ENCODE data around the gene NDUFS5. TPM values are rescaled to one million over a fixed set of nuclear protein-coding genes. Genes with fewer than 3 reads are reported as not detected.
"Not testable (repeated sequence)": the region's sequence is repeated elsewhere in the genome, so short reads cannot be mapped to it uniquely, and the experiment has no call there.

NDUFS5 gene
- total RNA-seq, 2 experiments from 2014 or later = 125 to 148 TPM

DNA sequence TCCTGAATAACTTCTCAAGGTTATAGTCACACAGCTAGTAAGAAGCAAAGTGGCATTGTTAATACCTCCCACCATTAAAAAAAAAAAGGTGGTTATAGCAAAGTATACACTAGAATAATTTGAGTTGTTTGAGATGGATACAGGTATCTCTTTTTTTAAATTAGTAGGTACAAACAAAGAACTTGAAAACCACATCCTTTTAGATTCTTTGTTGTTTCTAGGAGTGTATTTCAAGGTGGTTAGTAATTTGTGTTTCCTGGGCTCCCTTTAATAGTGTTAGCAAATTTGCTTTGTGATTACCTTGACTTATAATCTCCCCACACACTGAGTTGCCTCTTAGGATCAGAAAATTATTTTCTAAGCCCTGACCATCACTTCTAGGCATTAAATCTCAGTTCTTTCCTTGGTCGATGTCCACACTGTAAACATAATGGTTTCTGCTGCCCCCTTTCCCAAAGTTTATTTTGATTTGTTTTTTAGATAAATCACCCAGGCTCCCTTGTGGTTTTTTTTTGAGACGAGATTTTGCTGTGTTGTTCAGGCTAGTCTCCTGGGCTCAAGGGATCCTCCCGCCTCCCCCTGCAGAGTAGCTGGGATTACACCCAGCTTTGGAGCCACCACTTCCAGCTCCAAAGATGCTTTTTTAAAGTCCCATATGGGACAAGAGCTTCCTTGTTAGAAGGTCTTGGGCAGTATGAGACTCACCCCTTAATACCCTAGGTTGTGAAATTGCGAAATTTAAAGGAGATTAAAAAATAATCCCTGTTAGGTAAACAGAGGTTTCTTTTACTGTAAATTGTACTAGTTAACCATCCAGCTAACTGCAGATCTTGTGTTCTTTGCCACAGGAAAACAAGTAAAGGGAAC, 28.9 kb upstream of the NDUFS5 start:
- H3K9me3 Mint-ChIP-seq = no peaks in the 10 kb centered on the region
- ChIA-PET CTCF (interaction anchor here (1.1 to 1.4 kb wide), 2 partner anchors 29 to 62 kb away, joined by 3 to 5 read pairs; partner anchors contain the start of gene NDUFS5), POLR2A (no interaction called here)
- no peak for DNase-seq
- peaks cover 73% of the 10 kb centered on the region for H3K36me3 Mint-ChIP-seq (ENCODE audit: low read depth)
- peak overlapping the region; percentile 66 for H3K4me3 Mint-ChIP-seq
- no peaks in the 10 kb centered on the region for H3K27me3 Mint-ChIP-seq
- peaks cover 73% of the 10 kb centered on the region for H3K4me1 Mint-ChIP-seq
- H3K27ac Mint-ChIP-seq = peak overlapping the region; percentile 88

DNA sequence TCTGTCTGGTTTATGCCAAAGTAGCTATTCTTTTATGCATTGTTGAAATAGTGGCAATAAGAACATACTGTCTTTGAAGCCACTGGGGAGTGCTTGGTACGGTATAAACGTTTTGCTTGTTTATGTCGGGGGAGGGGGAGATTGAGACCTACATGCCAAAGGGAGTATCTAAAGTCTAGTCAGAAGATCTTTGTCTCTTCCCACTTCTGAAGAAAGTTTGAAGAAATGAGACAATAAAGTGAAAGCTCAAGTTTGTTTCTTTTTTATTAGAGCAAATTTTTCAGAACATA, 28.3 kb upstream of the NDUFS5 start:
- Mint-ChIP-seq H3K36me3 (ENCODE audit: low read depth) (peaks cover 71% of the 10 kb centered on the region), H3K9me3 (no peaks in the 10 kb centered on the region), H3K27ac (peak overlapping the region; percentile 88), H3K4me1 (peaks cover 71% of the 10 kb centered on the region), H3K4me3 (peak overlapping the region; percentile 66), H3K27me3 (no peaks in the 10 kb centered on the region)
- CTCF ChIA-PET = interaction anchor here (1.1 to 1.4 kb wide), 2 partner anchors 28 to 62 kb away, joined by 3 to 5 read pairs; partner anchors contain the start of gene NDUFS5
- POLR2A ChIA-PET = no interaction called here
- no peak for DNase-seq

DNA sequence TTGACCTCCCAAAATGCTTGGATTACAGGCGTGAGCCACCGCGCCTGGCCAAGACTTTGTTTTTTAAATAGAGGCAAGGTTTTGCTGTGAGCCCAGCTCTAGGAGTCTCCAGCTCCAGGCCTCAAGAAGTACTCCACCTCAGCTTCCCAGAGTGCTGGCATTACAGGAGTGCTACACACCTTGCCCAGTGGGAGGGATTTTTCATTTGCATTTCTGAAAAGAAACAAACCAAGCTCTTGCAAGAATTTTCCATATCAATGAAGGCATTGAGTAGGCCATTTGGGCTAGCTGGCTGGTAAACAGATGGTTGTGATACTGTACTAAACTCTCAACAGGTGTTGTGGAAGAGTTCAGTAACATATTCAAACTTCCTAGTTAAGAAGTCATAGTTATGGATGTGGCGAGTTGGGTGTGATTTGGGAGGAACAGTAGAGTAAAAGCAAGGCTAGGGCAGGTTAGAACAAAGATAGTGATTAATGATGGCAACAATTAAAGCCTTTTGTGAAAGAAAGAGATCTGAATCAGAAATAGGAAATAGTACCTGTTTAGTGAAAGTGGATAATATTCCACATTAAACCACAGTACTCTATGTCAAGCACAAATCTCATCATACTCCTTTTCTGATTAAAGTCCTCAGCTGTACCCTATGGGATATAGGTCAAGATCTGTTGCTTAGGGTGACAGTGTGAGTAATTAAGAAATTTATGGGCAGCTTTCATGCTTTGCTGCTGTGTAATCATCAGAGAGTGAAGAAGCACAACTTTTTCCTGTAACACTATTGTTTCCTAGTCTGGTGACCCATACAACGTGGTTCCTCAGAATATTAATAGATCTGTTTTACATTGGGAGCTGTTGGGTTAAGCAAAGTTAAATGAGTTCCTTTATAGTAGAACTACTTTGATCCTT, 24.4 kb upstream of the NDUFS5 start:
- no peak for DNase-seq
- H3K36me3 Mint-ChIP-seq (ENCODE audit: low read depth) = peaks cover 66% of the 10 kb centered on the region
- no peaks in the 10 kb centered on the region for H3K27me3 Mint-ChIP-seq
- ChIA-PET CTCF (interaction anchor here (0.6 kb wide), 2 partner anchors 106 to 138 kb away, joined by 3 to 5 read pairs; no protein-coding TSS in a partner anchor), POLR2A (no interaction called here)
- H3K9me3 Mint-ChIP-seq = no peaks in the 10 kb centered on the region
- H3K4me1 Mint-ChIP-seq = peaks cover 46% of the 10 kb centered on the region
- no peak overlapping the region for H3K27ac Mint-ChIP-seq
- no peak overlapping the region for H3K4me3 Mint-ChIP-seq

DNA sequence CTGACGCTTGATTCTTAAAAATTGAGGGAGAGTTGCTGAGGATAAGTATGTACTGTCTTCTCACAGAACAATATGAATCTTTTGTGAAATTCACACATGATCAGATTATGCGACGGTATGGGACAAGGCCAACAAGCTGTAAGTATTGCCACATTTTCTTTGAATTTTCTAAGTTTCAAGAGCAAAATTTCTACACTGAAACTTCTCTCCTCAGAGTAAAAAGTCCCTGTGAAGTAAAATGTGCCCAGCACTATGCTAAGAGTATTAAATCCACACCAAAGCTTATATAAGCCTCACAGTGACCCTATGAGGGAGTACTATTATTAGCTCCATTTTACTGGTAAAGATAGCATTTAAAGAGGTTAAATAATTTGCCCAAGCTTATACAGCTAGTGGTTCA, 22.9 kb upstream of the NDUFS5 start:
- POLR2A ChIA-PET = no interaction called here
- no peaks in the 10 kb centered on the region for H3K9me3 Mint-ChIP-seq
- peaks cover 67% of the 10 kb centered on the region for H3K36me3 Mint-ChIP-seq (ENCODE audit: low read depth)
- no peaks in the 10 kb centered on the region for H3K27me3 Mint-ChIP-seq
- H3K4me3 Mint-ChIP-seq = no peak overlapping the region
- no peak for DNase-seq
- peaks cover 32% of the 10 kb centered on the region for H3K4me1 Mint-ChIP-seq
- CTCF ChIA-PET = interaction anchor here (1.8 kb wide), 1 partner anchor 11 kb away, joined by 5 read pairs; no protein-coding TSS in a partner anchor
- H3K27ac Mint-ChIP-seq = peak overlapping the region; percentile 21

DNA sequence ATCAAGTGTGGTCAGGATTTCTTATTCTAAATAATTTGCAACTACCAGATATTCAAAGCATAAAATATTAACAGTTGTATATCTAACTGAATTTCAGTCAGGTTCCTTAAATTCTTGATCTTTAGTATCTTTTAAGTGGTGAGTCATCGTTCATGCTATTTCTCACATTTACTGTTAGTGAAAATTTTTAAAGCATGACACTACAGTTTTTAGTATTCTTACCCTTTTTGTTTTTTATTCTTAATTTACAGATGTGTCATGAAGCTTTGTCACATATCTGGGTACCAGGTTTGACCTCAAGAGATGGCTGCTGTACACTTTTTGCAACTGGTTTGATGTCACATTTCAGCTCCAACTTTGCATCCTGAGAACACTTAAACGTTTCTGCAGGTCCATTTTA, 22.4 kb upstream of the NDUFS5 start:
- H3K27ac Mint-ChIP-seq = no peak overlapping the region
- CTCF ChIA-PET = interaction anchor here (1.8 kb wide), 1 partner anchor 11 kb away, joined by 5 read pairs; no protein-coding TSS in a partner anchor
- H3K27me3 Mint-ChIP-seq = no peaks in the 10 kb centered on the region
- no peak for DNase-seq
- H3K4me3 Mint-ChIP-seq = no peak overlapping the region
- POLR2A ChIA-PET = no interaction called here
- peaks cover 31% of the 10 kb centered on the region for H3K4me1 Mint-ChIP-seq
- H3K36me3 Mint-ChIP-seq (ENCODE audit: low read depth) = peaks cover 69% of the 10 kb centered on the region
- H3K9me3 Mint-ChIP-seq = no peaks in the 10 kb centered on the region

DNA sequence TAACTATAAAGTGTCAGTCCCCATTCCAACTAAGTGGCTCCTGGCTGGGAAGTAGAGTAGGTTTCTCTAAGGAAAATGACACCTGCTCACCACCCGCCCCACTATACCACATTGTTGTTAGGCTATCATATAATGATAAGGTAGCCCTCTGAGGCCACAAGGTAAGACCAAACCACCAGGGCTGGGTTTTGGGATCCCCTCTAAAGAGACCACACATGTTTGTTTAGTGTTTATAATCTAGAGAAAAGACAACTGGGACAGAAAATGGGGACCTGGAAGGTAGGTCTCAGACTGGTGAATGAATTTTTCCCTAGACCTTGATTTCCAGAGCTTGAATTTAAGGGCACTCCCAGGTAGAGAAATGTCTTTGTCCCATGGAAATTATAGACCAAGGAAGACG, 19.9 kb upstream of the NDUFS5 start:
- CTCF ChIA-PET = interaction anchor here (0.7 kb wide), 1 partner anchor 811 kb away, joined by 3 read pairs; no protein-coding TSS in a partner anchor
- Mint-ChIP-seq H3K27me3 (no peaks in the 10 kb centered on the region), H3K4me1 (peaks cover 20% of the 10 kb centered on the region), H3K27ac (no peak overlapping the region), H3K9me3 (no peaks in the 10 kb centered on the region), H3K4me3 (no peak overlapping the region), H3K36me3 (ENCODE audit: low read depth) (peaks cover 62% of the 10 kb centered on the region)
- POLR2A ChIA-PET = no interaction called here
- no peak for DNase-seq

DNA sequence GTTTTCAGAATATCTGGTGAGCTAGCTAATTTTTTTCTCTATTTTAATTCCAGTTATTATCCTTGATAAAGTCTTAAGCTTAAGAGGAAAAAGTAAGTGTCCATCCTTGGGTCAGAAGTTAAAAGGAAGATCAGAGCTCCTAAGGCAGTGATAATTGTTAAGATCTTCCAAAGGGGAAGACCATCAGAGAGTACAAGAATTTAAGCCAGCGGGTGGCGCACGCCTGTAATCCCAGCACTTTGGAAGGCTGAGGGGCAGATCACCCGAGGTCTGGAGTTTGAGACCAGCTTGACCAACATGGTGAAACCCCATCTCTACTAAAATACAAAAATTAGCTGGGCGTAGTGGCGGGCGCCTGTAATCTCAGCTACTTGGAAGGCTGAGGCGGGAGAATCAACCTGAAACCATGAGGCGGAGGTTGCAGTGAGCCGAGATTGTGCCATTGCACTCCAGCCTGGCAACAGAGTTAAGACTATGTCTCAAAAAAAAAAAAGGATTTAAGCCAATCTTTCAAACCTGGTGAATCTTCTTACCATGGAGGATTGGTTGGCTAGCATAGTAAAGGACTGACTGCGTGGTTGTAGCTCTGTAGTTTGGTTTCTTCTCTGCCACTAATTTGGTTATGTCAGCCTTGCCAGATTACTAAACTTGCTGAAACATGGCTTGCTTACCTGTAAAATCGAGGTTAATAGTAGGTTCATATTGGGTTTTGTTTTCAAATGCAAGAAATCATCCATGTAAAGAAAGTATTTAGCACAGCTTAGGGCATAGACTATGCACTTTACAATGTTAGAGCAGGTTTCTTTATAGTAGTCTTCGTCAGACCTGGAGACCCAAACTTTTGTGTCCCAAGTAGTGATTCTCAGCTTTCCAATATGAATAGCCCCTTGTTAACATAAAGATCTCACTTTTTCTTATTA, 19.2 kb upstream of the NDUFS5 start:
- H3K9me3 Mint-ChIP-seq = no peaks in the 10 kb centered on the region
- H3K4me1 Mint-ChIP-seq = peaks cover 14% of the 10 kb centered on the region
- POLR2A ChIA-PET = no interaction called here
- CTCF ChIA-PET = no interaction called here
- H3K36me3 Mint-ChIP-seq (ENCODE audit: low read depth) = peaks cover 59% of the 10 kb centered on the region
- no peaks in the 10 kb centered on the region for H3K27me3 Mint-ChIP-seq
- no peak overlapping the region for H3K27ac Mint-ChIP-seq
- no peak for DNase-seq
- no peak overlapping the region for H3K4me3 Mint-ChIP-seq

DNA sequence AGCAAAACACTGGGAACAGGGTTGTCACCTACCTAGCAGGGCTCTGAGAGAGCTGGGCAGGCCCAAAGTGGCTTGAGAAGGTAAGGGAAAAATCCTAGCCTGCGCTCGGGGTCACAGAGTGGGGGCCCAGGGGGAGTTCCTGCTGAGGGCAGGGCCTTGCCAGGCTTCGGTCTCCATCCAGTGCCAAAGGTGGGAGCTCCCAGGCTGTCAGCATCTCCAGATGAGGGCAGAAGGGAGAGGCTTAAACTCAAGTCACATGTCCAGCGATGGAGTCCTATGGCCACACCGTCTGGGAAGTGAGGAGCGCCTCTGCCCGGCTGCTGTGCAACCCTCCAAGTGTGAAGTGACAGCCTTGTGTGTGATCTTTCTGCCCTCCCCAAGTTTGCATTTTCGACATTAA, 11.2 kb upstream of the NDUFS5 start:
- H3K27me3 Mint-ChIP-seq, POLR2A ChIA-PET, H3K4me3 Mint-ChIP-seq, DNase-seq, H3K27ac Mint-ChIP-seq, H3K4me1 Mint-ChIP-seq, H3K9me3 Mint-ChIP-seq: not testable (repeated sequence)
- CTCF ChIA-PET = interaction anchor here (1.9 kb wide), 1 partner anchor 18 kb away, joined by 4 read pairs; no protein-coding TSS in a partner anchor
- H3K36me3 Mint-ChIP-seq (ENCODE audit: low read depth) = peaks cover 15% of the 10 kb centered on the region

DNA sequence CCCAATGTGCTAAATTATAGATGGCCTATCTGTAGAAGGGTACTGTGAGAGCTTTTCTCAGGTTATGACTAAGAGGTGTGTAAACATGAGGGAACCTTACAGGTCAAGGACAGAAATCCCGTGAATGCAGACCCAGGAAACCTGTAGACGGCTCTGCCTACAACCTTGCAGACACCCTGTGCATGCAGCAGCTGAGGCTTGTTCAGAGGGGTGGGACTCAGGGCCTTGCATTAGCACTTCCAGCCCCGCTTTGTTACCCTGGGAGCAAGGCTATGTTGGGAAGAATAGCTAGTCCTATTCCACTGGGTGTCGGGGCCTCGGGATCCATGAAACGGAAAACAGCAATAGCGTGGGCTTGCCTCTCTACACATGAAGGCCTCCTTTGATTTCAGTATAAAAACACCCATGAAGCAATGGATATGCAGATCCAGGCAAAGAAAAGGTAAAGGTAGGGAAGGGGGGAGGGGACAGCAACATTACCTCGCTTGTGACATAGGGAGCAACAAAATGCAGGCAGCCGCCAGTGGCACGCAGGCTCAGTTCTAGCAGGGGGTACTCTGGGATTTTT, 9.5 kb upstream of the NDUFS5 start:
- no peak overlapping the region for H3K4me3 Mint-ChIP-seq
- H3K27ac Mint-ChIP-seq = no peak overlapping the region
- peaks cover 11% of the 10 kb centered on the region for H3K36me3 Mint-ChIP-seq (ENCODE audit: low read depth)
- CTCF ChIA-PET = no interaction called here
- peaks cover 3% of the 10 kb centered on the region for H3K4me1 Mint-ChIP-seq
- no peaks in the 10 kb centered on the region for H3K9me3 Mint-ChIP-seq
- H3K27me3 Mint-ChIP-seq = peaks cover 2% of the 10 kb centered on the region
- no peak for DNase-seq
- POLR2A ChIA-PET = interaction anchor here (0.6 kb wide), 1 partner anchor 214 kb away, joined by 3 read pairs; no protein-coding TSS in a partner anchor

DNA sequence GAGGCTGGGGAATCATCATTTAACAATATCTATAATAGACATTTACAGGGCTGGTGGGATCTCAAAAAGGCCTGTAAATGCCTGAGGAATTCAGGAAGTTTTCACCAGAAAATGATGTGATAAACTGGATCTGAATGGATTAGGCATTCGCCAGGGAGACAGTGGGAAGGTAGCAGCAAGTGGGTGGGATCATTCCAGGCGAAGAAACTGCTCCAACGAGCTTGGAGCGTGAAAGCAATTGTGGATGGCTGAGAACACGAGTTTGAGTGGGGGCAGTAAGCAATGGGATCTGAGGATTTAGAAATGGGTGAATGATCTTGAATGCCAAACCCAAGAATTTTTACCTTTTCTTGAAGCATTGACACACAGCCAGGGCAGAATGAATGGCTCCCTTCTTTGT, 8.9 kb upstream of the NDUFS5 start:
- Mint-ChIP-seq H3K4me1 (no peaks in the 10 kb centered on the region), H3K27ac (no peak overlapping the region), H3K36me3 (ENCODE audit: low read depth) (peaks cover 5% of the 10 kb centered on the region), H3K27me3 (peaks cover 2% of the 10 kb centered on the region), H3K9me3 (no peaks in the 10 kb centered on the region), H3K4me3 (no peak overlapping the region)
- DNase-seq = no peak
- ChIA-PET CTCF (no interaction called here), POLR2A (interaction anchor here (0.6 kb wide), 2 partner anchors 213 to 1275 kb away, joined by 3 to 10 read pairs; no protein-coding TSS in a partner anchor)

DNA sequence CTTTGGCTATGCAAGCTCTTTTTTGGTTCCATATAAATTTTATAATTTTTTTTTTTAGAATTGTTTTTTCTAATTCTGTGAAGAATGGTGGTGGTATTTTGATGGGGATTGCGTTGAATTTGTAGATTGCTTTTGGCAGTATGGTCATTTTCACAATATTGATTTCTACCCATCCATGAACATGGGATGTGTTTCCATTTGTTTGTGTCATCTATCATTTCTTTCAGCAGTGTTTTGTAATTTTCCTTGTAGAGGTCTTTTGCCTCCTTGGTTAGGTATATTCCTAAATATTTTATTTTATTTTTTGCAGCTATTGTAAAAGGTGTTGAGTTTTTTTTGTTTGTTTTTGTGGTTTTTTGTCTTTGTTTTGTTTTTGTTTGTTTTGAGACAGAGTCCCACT, 5.7 kb upstream of the NDUFS5 start:
- not testable (repeated sequence) for H3K9me3 Mint-ChIP-seq; H3K36me3 Mint-ChIP-seq (ENCODE audit: low read depth)

DNA sequence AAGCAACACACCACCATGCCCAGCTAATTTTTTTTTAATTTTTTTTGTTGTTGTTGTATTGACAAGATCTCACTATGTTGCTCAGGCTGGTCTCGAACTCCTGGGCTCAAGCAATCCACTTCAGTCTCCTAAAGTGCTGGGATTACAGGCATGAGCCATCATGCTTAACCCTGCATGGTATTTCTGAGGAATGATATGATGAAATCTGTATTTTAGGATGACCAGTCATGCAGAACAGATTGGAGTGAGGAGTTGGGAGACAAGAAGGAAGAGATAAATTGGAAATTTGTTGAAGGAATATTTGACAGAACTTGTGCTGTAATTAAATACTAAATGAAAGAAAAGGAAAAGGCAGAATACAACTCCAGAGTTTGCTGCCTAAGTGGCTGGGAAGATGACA, 4.7 kb upstream of the NDUFS5 start:
- Mint-ChIP-seq H3K4me1 (peaks cover 13% of the 10 kb centered on the region), H3K27ac (no peak overlapping the region), H3K9me3 (peaks cover 4% of the 10 kb centered on the region), H3K36me3 (ENCODE audit: low read depth) (no peaks in the 10 kb centered on the region), H3K27me3 (peaks cover 5% of the 10 kb centered on the region), H3K4me3 (no peak overlapping the region)
- ChIA-PET CTCF (interaction anchor here (0.7 kb wide), 1 partner anchor 39 kb away, joined by 3 read pairs; no protein-coding TSS in a partner anchor), POLR2A (no interaction called here)
- no peak for DNase-seq

More for the DNA sequence above, 5.7 kb upstream of the NDUFS5 start:
- DNase-seq, H3K27ac Mint-ChIP-seq, POLR2A ChIA-PET, H3K4me3 Mint-ChIP-seq, H3K27me3 Mint-ChIP-seq, H3K4me1 Mint-ChIP-seq: not testable (repeated sequence)
- CTCF ChIA-PET = interaction anchor here (0.7 kb wide), 1 partner anchor 32 kb away, joined by 3 read pairs; no protein-coding TSS in a partner anchor
